Measurements from ENCODE around the gene SIGLEC7.
"Not testable (repeated sequence)": the region's sequence is repeated elsewhere in the genome, so short reads cannot be mapped to it uniquely, and the experiment has no call there.

The SIGLEC7 gene

DNA sequence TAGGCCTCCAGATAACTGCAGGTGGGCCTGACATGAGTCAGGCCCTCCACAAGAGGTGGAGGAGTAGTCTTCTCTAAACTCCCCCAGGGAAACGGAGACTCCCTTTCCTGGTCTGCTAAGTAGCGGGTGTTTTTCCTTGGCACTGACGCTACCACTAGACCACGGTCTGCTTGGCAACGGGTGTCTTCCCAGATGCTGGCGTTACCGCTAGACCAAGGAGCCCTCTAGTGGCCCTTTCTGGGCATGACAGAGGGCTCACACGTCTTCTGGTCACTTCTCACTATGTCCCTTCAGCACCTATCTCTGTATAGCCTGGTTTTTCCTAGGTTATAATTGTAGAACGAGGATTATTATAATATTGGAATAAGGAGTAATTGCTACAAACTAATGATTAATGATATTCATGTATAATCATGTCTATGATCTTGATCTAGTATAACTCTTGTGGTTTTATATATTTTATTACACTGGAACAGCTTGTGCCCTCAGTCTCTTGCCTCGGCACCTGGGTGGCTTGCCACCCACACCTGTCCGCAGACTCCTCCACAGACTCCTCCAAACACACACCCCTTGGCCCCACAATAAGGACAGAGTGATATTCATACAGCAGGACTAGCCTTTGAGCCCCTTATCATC is 27.3 kb downstream of the SIGLEC7 start:
- not testable (repeated sequence) for DNase-seq (ENCODE audit: low spot score)

DNA sequence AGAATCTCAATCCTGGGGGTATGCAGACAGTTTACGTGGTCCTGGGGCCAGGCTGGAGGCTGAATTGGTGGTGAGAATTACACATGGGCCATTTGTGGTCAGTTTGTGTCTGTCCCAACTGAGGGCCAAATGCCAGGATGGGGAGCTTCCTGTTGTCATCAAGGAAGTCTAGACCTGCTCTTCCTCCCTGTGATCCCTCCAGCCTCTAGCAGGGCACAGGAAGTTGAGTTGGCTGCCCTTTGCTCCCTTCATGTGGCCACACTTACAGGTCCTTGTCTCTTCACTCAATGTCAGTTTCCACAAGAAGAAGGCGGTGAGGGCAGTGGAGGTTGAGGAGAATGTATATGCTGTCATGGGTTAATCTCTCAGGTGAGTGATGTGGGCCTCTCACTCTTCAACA is 30.1 kb downstream of the SIGLEC7 start:
- DNase-seq (ENCODE audit: low spot score) = no peak

DNA sequence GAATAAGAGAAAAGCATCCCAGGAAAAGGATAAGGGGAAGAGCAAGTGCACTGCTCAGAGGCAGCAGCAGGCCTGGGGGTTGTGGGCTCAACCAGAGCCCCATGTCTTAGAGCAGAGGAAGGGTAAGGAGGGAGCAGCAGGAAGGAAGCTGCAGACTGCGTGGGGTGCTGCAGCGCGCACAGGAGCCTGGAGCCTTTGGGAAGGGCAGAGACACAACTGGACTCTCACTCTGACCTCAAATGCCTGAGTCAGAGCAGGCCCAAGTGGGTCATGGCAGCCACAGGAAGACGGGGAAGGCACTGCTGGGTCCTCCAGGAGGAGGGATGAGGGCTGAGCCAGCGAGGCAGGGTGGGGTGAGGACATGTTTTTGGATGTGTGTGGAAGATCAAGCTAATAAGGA is 31.6 kb downstream of the SIGLEC7 start:
- DNase-seq (ENCODE audit: low spot score) = no peak

DNA sequence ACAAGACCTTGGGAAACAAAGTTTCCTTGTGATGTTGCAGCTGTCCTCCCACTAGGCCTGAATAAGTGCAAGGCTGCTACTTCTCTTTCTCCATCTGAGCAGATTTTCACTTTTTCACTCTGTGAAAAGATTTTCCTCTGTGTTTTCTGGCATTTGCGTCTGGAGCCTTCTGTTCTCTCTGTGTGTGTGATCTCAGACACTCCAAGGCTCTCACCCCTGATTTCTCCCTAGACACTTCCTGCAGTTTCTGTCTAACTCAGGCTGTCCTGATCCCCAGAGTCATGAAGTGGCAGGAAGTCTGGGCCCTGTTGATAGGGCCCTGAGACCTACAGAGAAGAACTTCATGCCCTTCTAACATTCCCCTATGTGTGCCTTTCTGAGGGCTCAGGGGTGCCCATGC is 37.2 kb downstream of the SIGLEC7 start:
- DNase-seq (ENCODE audit: low spot score) = no peak

DNA sequence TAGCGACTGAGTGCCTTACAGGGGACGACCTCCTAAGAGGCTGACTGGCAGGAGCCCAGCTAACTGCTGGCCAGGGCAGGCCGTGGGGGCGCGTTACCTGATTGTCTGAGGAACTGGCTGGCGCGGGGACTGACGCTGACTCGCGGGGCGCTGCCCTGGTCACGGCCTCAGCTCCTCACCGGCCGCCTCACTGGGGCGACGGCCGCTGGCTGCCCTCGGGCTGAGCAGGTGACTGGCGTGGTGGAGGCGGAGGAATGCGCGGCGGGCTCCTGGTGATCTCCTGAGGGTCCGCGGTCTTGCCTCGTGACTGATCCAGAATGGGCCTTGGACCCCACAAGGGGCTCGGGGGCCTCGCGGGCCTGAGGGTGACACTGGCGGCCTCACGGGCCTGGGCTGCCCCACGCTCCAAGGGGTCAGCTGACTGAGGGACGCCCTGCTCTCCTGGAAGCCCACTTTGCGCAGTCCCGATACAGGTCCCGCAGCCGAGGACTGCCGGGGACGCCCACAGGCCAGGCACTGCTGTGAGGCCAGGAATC is 39.3 kb downstream of the SIGLEC7 start:
- no peak for DNase-seq (ENCODE audit: low spot score)

DNA sequence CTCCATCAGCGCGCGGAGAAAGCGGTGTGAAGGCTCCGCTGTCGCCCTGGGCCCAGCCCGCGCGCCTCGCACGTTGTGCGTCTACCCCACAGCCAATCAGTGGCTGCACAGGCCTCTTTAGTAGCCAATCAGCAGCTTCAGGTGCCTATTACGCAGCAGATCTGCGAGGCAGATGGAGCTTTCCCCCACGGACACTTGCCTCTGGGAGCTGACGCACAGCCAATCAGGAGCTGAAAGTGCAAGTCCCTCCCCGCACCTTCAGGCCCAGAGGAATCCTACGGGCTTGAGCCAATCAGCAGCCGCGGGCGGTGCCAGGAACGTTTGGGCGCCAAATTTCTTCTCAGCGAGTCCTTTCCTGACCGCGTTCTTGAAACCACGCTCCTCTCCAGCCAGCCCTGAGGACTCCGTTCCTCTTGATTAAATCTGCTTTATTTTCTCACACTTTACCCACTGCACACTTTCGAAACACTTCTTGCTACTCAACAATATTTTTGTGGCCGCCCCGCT is 39.9 kb downstream of the SIGLEC7 start:
- peak; percentile 85 for DNase-seq (ENCODE audit: low spot score)

DNA sequence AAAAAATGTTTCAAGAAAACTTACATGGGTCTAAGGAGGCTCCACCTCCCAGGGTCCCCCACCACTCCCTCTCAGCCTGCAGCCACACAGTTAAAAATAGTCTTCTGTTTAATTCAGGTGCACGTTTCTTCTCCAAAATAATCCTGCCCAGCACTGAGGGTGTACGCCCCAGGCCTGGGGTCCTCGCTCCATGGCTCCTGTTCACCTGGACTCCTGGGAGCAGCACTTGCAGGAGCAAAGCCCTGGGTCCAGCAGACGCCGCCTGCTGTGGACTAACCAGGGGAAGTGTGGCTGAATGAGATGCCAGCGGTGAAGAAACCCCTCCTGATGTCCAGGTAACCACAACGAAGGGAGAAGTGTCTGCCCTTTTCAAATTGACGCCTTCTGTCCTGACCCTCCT is 41.5 kb downstream of the SIGLEC7 start:
- no peak for DNase-seq (ENCODE audit: low spot score)

DNA sequence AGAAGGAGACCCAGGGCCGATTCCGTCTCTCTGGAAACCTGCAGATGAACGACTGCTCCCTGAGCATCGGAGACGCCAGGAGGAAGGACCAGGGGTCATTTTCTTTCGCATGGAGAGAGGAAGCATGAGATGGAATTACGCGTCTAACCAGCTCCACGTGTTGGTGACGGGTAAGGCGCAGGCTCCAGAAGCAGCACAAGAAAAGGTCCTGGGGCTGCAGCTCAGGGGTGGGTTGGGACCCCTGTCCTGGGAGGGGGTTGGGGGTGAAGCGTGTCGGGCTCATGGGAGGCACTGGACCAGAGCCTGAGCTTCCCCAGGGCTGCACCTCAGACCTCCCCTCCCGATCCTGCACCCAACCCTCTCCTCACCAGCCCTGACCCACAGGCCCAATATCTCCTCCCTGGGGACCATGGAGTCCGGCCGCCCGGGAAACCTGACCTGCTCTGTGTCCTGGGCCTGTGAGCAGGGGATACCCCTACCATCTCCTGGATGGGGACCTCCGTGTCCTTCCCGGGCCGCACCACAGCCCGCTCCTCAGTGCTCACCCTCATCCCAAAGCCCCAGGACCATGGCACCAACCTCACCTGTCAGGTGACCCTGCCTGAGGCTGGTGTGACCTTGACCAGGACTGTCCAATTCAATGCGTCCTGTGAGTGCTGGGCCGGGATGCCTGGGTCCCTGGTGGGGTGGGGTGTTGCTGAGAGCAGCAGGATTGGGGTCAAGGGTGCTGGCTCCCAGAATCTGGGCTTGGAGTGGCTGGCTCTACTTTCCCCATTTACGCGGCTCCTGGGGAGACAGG is 43.2 kb downstream of the SIGLEC7 start:
- no peak for DNase-seq (ENCODE audit: low spot score)

DNA sequence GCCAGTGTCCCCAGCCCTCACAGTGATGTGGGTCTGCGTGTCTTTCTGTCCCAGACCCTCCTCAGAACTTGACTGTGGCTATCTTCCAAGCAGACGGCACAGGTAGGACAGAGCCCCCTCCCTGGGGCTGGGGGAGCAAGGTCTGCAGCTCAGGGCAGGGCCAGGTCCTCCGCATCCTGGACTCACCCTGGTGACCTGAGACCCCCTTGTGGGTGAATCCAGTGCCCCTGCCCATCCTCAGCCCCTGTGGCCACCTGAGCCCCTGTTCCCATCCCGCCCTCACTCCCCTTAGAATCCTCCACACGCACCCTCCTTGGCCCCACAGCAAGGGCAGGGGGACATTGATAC is 43.7 kb downstream of the SIGLEC7 start:
- DNase-seq (ENCODE audit: low spot score) = no peak

DNA sequence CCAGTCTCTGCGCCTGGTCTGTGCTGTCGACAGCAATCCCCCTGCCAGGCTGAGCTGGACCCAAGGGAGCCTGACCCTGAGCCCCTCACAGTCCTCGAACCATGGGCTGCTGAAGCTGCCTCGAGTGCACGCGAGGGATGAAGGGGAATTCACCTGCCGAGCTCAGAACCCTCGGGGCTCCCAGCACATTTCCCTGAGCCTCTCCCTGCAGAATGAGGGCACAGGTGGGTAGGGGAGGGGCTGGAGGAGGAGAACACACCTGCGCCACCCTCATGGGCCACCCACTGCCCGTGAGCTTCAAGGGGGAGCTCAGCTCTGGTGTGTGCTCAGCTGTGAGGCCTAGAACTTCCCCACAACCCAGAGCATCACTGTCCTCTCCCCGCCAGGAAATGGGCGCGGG is 44.2 kb downstream of the SIGLEC7 start:
- no peak for DNase-seq (ENCODE audit: low spot score)

DNA sequence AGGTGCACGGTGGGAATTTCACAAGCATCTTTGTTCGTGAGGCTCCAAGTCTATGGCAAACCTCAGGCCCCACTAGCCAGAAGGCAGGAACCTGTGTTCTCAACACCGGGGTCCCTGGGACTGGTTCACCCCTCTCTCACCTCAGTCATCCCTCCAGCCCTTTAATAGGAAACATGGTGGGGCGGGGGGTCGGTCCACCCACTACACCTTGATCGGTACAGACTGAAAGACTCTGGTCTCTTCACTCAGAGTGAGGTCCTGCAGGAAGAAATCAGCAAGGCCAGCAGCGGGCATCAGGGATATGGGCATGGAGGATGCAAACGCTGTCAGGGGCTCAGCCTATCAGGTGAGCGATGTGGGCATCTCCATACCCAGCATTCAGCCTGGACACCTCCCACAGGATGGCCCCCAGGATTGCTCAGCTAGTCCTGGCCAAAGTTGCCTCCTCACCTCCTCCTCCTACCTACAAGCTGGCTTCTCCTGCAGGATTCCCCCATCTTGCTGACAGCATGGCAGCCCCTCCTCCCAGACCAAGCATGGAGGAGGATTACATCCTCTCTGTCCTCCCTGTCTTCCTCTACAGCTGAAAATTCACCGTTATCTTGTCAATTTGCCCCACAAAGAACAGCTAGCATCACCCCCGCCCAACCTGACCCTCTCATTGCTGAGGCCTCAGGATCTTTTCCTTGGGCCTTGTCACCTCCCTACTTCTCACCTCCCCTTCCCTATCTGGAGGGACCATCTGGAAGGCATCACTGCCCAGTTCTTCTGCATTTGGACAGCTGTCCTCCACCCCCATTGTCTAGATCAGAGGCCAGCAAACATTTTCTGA is 45.5 kb downstream of the SIGLEC7 start:
- no peak for DNase-seq (ENCODE audit: low spot score)

DNA sequence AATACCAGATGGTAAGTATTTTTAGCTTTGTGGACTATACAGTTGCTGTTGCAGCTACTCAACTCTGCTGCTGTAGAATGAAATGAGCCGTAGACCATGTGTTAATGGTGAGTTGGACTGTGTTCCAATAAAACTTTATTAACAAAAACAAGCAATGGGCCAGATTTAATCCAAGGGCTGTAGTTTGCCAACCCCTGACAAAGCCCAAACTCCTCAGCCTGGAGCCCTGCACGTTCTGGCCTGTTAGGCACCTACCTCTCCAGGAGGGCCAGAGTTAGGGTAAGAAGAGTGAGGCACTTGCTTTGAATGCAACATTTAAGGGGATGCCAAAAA is 46.1 kb downstream of the SIGLEC7 start:
- DNase-seq (ENCODE audit: low spot score) = no peak

DNA sequence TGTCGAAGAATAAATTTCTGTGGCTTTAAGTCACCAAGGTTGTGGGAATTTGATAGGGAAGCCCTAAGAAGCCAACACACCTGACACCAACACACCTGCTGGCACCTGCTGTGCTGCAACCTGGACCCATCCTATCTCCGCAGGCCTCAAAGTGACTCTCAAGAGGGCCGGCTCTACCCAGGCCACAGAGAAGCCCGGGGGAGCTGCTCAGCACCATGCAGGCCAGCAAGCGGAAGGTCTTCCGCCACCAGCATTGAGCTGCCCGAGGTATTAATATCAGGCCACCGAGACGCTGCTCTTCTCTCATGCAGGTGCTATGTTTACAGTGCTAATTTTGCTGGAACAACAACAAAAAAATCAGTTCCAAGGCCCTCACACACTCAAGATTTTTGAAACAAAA is 50.6 kb downstream of the SIGLEC7 start:
- DNase-seq (ENCODE audit: low spot score) = no peak

DNA sequence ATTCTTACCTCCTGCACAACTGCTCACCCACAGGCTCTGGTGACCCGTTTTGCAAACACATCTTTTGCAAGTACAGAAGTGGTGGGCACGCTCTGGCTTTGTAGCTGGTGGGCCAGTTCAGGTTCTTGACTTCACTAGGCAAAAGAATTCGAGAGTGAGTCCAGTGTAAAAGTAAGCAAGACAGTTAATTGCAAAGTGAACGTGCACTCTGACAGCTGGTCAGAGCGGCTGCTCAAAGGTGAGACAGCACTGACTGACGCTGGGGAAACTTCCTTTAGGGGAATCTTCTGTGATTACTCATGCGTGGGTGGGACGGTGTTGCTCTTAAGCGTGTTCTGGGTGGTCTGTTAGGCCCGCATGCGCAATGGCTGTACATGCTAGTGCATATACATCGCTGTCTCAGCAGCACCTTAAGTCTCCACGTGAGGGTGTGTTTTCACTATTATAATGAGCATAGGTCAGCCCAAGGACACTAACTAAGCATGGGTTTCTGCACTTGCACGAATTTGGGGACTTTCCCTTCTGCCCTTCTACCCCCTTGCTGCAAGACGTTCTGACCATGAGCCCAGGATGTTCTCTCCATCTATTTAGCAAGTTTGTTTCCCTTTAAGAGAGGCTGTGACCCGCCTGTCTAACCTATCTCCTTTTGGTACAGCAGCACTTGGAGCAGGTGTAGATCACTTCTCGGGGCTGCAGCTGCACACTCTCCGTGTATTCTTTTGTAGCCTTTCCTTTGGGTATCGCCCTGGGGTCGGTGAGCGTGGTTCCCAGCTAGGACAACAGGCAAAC is 52.6 kb downstream of the SIGLEC7 start:
- no peak for DNase-seq (ENCODE audit: low spot score)

DNA sequence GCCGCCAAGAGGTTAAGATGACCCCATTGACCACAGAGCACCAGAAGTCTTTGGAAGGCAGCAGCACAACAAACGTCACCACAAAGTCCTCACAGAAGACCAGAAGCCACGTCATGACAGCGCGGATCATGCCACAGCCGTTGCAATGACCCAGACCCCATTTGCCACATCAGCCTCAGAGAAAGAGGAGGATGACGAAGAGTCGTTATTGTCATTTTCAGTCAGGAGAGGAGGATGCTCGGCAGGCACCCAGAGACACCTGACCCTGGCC is 53.1 kb downstream of the SIGLEC7 start:
- no peak for DNase-seq (ENCODE audit: low spot score)

DNA sequence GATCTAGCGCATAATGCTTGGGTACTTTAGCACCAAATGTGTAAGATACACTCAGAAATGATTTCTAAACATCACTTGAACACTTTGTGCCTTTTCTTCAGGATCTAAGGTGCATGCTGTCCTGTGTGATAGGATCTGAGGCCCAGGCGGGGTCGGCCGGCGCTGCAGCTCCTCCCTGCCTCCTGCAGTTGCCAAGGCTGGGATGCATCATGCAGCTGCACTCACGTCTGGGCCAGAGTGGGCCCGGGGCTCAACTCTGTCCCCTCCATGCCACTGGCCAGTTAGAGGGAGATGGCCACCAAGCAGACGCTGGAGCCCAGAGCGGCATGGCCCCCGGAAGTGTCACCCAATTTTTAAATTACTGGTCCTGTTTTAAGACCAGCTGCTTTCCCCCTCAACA is 53.5 kb downstream of the SIGLEC7 start:
- no peak for DNase-seq (ENCODE audit: low spot score)

DNA sequence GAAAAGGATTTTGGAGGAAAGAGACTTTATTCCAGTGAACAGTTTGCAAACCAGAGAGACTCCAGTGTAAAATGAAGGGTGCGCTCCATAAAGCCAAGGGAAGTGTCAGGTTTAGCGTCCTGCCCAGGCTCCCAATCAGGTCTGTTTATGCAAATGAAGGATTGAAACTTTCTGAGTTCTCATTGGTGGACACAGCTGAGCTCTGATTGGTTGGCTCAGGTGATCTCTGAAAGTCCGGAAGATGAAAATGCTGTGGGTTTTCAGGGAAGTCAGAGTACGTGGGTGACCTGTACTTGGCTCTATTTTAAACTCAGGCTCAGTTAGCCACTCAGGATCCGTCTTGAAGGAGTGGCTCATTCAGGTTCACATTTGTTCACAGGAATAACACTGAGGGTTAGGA is 54.1 kb downstream of the SIGLEC7 start:
- DNase-seq (ENCODE audit: low spot score) = no peak

DNA sequence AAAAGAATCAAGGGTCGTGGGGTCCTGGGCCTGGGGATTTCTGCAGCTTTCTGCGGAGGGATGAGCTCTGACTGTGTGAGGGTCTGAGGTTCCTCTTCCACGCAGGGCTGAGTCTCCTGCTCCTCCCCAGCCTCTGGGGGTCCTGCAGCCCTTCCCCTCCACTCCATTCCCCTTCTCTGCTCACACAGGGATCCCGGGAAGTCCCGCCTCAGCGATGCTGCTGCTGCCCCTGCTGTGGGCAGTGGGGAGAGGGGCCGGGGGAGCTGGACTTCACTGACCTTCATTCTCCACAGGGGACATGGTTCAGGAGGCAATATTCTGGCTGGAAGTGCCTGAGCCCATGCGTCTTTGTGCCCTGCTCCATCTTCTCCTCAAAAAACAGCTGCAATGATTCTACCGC is 56.5 kb downstream of the SIGLEC7 start:
- no peak for DNase-seq (ENCODE audit: low spot score)

DNA sequence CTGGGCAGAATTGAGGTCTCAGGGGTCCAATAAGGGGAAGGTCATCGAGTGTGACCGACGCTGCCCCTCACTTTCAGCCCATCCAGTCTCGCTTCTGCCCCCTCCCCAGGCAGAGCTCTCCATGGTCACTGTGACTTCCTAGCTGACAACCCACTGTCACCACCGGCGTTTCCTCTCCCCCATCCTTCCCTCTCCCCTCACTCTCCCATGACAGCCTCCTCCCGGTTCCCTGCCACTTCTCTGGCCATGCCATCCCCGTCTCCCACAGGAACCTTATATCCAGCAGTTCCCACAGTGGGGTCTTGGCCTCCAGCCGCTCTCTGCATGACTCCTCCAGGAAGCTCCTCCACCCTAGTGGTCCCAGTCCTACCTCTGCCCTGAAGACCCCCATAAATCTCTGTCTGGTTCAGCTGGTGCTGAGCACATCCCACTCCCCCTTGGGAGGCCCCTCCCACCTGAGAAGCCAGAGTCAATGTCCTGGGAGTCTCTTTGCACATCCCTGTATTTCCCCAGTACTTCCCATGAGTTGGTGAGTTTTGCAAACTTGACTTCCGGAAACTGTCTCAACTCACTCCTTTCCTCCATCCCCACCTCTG is 58.1 kb downstream of the SIGLEC7 start:
- DNase-seq (ENCODE audit: low spot score) = no peak

DNA sequence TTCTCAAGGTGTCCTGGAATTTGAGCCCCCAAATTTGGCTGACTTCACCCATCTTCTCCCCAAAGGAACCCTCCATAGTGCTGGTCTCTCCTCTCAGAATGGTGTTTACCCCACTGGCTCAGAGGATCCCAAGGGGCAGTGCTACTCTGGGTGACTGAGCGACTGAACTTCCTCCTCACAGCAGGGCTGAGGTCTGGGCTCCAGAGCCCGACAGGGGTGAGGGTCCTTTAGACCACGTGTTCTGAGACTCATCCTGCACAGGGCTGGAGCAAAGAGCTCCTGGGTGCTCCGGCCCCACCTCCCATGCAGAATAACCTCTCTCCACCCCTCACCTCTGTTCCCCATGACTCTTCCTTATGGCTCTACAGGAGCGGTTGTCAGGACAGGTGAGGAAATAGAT is 59.6 kb downstream of the SIGLEC7 start:
- no peak for DNase-seq (ENCODE audit: low spot score)

Data from iPS-NIHi11 (cell line).